ENCODE measurements around the gene ROR1.

ROR1 gene

GRCh38 chr1:63748641-63749040 is 25.2 kb upstream of the ROR1 start:
- TF ChIP-seq CSRNP3 (CRISPR knock-in tag; IDR thresholded peaks at IDR 0.05) (no peak), ESRRG (CRISPR knock-in tag; IDR thresholded peaks at IDR 0.05) (no peak), CREB5 (CRISPR knock-in tag; IDR thresholded peaks at IDR 0.05; ENCODE audit: low read depth) (no peak)
- ATAC-seq, result no peak

GRCh38 chr1:63750721-63751120 is 23.1 kb upstream of the ROR1 start:
- ATAC-seq, result no peak

GRCh38 chr1:63752176-63752575 is 21.6 kb upstream of the ROR1 start:
- ATAC-seq, result no peak
- TF ChIP-seq PATZ1 (CRISPR knock-in tag; IDR thresholded peaks at IDR 0.05; ENCODE audit: borderline replicate concordance) (no peak), SNAI2 (CRISPR knock-in tag; IDR thresholded peaks at IDR 0.05) (no peak), CREB5 (CRISPR knock-in tag; IDR thresholded peaks at IDR 0.05; ENCODE audit: low read depth) (no peak), ZNF565 (CRISPR knock-in tag; conservative IDR thresholded peaks at IDR 0.05; ENCODE audit: low read depth) (no peak), ESRRG (CRISPR knock-in tag; IDR thresholded peaks at IDR 0.05) (no peak), ZFP30 (CRISPR knock-in tag; IDR thresholded peaks at IDR 0.05) (no peak), GLIS3 (CRISPR knock-in tag; IDR thresholded peaks at IDR 0.05) (no peak), ZNF70 (CRISPR knock-in tag; IDR thresholded peaks at IDR 0.05) (no peak)

More at GRCh38 chr1:63750721-63751120, 23.1 kb upstream of the ROR1 start:
- TF ChIP-seq CSRNP3 (CRISPR knock-in tag; IDR thresholded peaks at IDR 0.05) (no peak), ZFP30 (CRISPR knock-in tag; IDR thresholded peaks at IDR 0.05) (no peak), PPARA (CRISPR knock-in tag; IDR thresholded peaks at IDR 0.05; ENCODE audit: borderline replicate concordance) (no peak), PATZ1 (CRISPR knock-in tag; IDR thresholded peaks at IDR 0.05; ENCODE audit: borderline replicate concordance) (no peak), TOX (CRISPR knock-in tag; IDR thresholded peaks at IDR 0.05; ENCODE audit: borderline replicate concordance) (no peak), POU6F1 (CRISPR knock-in tag; IDR thresholded peaks at IDR 0.05; ENCODE audit: borderline replicate concordance, low read depth) (no peak), BACH2 (CRISPR knock-in tag; IDR thresholded peaks at IDR 0.05; ENCODE audit: borderline replicate concordance) (no peak), ZFP3 (CRISPR knock-in tag; IDR thresholded peaks at IDR 0.05) (no peak), ZNF8 (CRISPR knock-in tag; IDR thresholded peaks at IDR 0.05) (no peak), TCF4 (CRISPR knock-in tag; IDR thresholded peaks at IDR 0.05; ENCODE audit: borderline replicate concordance) (no peak), ZNF565 (CRISPR knock-in tag; conservative IDR thresholded peaks at IDR 0.05; ENCODE audit: low read depth) (no peak), ESRRG (CRISPR knock-in tag; IDR thresholded peaks at IDR 0.05) (no peak), CREB5 (CRISPR knock-in tag; IDR thresholded peaks at IDR 0.05; ENCODE audit: low read depth) (no peak), OSR1 (CRISPR knock-in tag; IDR thresholded peaks at IDR 0.05) (no peak), ARNTL (CRISPR knock-in tag; IDR thresholded peaks at IDR 0.05; ENCODE audit: borderline replicate concordance, low read depth) (no peak), ISL1 (CRISPR knock-in tag; IDR thresholded peaks at IDR 0.05) (no peak), GLIS3 (CRISPR knock-in tag; IDR thresholded peaks at IDR 0.05) (no peak), CSDC2 (CRISPR knock-in tag; IDR thresholded peaks at IDR 0.05) (no peak)

Measured in SK-N-SH treated with all-trans-retinoic acid at 6 μM for 48 hours (cell line).